Measurements from ENCODE around the gene HNRNPUL1.
A peak's percentile ranks its signal among the peaks of the same experiment; 100 is the strongest.

Gene HNRNPUL1

DNA sequence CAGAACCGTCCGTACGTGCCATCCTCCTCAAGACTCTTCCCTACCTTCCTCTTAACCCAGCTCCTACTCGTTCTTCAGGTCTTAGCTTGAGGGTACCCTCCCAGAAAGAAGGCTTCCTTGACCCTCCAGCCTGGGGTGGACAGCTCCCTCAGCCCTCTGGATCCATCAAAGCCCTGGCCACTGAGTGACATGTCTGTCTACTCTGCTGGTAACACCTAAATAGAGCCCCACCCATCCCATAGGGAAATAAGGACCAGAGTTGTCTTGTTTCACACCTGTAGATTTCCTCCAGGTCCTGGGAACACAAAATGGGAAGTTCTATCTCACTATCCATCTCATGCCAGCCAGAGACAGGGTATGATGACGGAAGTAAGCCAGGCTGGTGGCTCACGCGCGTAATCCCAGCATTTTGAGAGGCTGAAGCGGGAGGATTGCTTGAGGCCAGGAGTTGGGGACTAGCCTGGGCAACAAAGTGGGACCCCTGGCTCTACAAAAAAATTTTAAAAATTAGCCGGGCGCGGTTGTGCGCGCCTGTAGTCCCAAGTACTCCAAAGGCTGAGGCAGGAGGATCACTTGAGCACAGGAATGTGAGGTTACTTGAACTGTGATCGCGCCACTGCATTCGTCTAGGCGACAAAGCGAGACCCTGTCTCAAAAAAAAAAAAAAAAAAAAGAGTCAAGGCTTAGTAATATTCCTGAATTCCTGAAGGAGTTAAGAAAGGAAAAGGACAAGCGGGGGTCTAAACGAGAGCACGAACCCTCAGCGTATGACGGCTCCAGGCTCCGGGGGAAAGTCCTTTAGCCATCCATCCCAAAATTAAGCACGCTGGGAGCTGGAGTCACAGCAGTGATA, 45.2 kb downstream of the HNRNPUL1 start:
- DNase-seq, result no peak

DNA sequence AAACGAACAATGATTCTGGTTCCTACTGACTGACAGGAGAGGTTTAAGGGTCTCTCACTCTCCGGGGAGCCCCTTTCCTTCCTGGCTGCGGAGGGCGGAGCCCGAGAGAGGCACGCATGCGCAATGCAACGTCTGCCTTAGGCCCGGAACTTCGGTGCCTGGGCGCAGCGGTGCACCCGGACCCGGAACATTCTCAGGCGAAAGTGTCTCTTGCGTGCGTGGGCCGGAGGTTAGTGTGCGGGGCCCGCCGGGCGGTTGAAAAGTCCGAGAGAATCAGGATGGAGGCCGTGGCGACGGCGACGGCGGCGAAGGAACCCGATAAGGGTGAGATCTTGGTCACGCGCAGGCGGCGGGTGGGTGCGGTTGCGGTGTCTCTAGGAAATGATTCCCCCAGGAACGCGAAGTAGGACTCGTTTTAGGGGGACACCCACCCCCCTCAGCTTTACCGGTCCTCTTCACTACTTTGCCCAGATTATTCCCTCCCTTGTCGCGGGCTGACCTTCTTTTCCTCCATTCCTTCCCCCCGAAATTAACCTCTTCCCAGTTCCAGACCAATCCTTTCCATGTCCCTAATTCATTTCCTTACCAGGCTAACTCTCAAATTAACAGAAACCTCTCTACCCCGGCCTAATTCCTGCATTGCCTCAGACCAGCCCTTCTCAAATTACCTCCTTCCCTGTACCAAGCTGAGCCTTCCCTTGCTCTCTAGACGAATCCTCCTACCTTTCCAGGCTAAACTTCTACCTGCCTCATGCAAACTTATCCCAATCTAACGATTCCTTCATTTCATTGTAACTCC, 46.1 kb downstream of the HNRNPUL1 start, which contains the start of gene CCDC97:
CCDC97 (plus strand) TSS at position 140 of the 799 bp plus-strand sequence; CDS start at position 279, 139 bp downstream.
- DNase-seq, result peak; percentile 86

DNA sequence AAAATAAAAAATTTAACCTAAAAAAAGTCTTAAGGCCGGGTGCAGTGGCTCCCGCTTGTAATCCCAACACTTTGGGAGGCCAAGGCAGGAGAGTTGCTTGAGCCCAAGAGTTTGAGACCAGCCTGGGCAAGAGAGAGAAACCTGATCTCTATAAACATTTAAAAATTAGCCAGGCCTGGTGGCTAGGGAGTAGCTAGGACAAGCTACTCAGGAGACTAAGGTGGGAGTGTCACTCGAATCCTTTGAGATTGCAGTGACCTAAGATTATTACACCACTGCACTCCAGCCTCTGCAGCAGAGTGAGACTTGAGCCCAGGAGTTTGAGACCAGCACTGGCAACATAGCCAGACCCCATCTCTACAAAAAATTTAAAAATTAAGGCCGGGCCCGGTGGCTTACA, 46.9 kb downstream of the HNRNPUL1 start:
- DNase-seq, result no peak

DNA sequence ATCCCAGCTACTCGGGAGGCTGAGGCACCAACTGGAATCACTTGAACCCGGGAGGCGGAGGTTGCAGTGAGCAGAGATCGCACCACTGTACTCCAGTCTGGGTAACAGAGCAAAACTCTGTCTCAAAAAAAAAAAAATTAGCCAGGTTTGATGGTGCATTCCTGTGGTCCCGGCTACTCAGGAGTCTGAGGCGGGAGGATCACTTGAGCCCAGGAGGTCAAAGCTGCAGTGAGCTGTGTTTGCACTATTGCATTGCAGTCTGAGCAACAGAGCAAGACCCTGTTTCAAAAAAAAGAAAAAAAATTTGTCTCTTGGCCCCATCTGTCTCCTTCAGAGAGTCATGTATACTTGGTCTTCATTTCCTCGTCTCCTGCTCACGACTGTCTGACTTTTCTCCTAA, 47.4 kb downstream of the HNRNPUL1 start:
- no peak for DNase-seq

DNA sequence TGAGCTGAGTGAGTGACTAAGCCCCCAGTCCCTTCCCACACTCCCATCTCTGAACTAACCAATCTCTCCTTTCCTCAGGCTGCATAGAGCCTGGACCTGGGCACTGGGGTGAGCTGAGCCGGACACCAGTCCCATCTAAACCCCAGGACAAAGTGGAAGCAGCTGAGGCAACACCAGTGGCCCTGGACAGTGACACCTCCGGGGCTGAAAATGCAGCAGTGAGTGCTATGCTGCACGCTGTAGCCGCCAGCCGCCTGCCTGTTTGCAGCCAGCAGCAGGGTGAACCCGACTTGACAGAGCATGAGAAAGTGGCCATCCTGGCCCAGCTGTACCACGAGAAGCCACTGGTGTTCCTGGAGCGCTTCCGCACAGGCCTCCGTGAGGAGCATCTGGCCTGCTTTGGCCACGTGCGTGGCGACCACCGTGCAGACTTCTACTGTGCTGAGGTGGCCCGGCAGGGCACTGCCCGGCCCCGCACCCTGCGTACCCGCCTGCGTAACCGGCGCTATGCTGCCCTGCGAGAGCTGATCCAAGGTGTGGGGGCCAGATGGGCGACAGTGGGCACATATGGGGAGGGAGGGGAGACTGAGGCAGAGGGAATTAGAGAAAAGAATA, 52.2 kb downstream of the HNRNPUL1 start:
- no peak for DNase-seq

DNA sequence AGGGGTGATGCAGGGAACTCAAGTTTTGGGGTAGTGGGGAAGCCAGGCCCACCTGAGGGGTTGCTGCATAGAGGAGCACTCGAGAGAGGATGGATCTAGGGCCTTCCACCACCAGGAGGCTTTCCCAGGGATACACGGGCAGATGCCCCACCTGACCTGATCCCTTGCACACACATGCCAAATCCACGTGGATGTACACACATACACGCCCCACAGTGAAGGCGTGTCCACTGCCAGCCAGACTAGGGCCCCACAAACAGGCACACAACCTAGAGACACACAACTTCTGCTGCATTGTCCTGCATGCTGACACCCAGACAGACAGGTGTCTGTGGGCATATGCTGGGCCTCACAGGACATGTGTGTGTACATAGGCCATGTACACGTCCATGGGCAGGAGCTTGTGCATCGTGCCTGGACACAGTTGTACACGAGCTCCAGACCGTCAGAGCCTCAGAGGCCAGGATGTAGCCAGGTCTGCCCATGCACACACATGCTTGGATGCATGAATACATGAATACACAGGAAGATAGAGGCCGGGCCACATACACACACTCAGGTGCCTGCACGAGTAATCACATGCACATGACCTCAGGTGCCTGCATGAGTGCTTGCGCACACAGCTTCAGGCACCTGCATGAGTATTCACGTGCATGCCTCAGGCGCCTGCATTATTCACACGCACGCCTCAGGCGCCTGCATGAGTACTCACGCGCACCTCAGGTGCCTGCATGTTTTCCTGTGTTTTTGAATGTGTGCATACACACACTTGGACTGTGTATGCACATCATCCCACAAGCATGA, 54.7 kb downstream of the HNRNPUL1 start:
- DNase-seq, result no peak

DNA sequence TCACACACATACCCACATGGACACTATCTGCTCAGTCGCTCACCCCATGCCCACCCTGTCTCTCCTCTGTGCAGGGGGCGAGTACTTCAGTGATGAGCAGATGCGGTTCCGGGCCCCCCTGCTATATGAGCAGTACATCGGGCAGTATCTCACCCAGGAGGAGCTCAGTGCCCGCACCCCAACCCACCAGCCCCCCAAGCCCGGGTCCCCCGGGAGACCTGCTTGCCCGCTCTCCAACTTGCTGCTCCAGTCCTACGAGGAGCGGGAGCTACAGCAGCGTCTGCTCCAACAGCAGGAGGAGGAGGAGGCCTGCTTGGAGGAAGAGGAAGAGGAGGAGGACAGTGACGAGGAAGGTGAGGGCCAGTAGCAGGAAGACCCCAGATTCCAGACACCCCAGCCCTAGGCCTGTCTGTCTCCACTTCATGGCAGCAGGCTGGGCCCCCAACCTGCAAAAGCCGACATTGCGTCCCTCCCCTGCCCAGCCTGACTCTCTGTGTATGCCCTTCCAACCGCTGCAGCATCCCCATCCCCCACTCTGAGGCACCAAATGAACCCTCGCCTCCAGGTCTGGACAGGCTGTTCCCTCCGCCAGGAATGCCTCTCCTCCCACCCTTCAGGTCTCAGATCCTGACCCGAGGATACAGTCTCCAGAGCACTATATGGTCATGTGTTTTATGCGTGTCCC, 55.5 kb downstream of the HNRNPUL1 start:
- no peak for DNase-seq

DNA sequence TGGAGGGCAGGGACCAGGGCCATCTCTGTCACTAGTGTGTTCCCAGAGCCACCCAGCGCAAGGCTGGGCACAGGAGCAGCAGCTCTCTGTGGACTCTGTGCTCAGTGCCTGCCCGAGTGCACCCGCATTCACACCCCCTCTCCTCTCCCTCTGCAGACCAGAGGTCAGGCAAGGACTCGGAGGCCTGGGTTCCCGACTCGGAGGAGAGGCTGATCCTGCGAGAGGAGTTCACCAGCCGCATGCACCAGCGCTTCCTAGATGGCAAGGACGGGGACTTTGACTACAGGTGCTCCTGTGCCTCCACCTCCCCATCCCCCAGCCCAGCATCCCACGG, 56.0 kb downstream of the HNRNPUL1 start:
- DNase-seq, result no peak

DNA sequence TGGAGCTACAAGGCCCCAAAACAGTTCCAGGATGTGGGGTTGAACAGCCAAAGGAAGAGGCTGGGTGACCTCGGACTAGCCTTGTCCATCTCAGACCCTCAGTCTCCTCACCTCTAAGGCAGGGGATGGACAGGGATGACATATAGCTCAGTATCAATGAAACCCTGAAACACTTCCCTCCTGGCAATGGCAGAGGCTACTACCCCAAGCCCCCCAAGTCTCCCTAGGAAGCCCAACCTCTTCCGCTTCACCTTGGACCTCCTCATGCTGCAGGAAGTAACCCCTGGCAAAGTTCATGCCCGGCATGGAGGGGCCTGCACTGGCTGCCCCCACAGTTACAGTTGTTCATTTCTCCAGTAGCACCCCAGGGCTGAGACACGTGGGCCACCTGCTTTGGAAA, 56.4 kb downstream of the HNRNPUL1 start:
- no peak for DNase-seq

DNA sequence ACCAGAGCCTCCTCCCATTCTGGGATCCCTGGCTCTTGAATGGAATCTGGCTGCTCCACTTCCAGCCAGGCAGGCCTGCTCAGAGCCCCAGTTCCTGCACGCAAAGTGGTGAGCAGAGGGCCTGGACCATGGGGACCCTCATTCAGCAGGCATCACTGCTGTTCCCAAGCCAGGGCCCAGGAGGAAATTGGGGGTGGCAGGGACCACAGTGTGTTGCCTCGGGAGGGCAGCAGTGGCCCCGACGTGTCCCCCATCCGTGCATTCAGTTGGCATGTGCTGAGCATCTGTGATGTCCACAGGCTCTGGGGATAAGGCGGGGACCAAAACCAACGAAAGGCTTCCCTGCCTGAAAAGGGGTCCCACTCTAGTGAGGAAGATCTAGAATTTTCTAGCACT, 57.0 kb downstream of the HNRNPUL1 start:
- no peak for DNase-seq

DNA sequence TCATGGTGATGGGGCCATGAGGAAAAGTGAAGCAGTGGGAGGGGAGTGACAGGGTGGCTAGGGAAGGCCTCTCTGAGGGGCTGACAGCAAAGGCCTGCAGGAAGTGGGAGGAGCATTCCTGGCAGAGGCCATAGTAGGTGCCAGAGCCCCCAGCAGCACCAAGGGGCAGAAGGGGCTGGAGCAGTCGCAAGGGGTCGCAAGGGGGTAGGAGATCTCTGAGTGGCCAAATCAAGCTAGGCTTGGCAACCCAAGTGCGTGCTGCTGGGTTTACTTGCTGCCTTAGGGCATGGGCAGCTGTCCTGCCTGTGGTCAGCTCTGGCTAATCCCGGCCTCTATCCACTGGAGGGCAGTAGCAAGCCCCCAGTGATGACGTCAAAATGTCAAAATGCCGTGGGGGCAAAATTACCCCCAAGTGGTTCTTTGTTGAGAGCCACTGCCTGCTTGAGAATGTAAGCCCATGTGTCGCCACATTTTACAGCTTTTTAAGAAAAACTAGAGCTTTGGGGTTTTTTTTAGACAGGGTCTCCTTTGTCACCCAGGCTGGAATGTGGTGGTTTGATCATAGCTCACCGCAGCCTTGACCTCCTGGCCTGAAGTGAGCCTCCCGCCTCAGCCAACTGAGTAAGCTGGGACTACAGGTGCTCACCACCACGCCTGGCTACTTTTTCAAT, 57.6 kb downstream of the HNRNPUL1 start:
- no peak for DNase-seq

DNA sequence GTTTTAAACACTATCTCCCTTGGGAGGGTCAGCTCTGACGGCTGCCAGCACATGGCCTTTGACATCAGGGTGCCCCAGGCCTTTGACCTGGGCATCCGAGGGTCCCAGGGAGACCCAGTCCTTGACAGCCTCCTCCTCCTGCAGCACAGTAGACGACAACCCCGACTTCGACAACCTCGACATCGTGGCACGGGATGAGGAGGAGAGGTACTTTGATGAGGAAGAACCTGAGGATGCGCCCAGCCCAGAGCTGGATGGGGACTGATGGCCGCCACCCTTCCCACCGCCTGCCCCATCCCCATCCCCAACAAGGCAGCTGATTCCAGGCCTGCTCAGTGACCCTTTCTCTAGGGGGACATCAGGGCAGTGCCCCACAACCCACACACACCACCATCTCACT, 58.3 kb downstream of the HNRNPUL1 start:
- no peak for DNase-seq

DNA sequence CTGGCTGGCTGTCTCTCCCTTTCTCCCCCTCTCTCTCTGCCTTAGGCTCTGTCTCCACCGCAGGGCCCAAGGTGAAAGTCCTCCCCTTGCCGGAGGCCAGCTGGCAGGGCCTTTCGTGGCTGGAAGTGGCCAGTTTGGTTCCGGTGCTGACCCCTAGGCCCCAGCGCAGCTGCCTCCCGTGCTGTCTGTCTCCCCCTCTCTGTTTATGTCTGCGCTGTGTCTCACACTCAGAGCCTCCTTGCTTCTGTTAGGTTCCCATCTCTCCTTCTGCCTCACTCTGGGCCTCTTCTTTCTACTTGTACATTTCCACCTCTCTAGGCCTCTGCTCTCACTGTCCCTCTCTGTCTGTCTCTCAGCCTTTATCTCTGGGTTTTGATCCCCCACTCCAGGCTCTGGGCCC, 58.9 kb downstream of the HNRNPUL1 start:
- no peak for DNase-seq

DNA sequence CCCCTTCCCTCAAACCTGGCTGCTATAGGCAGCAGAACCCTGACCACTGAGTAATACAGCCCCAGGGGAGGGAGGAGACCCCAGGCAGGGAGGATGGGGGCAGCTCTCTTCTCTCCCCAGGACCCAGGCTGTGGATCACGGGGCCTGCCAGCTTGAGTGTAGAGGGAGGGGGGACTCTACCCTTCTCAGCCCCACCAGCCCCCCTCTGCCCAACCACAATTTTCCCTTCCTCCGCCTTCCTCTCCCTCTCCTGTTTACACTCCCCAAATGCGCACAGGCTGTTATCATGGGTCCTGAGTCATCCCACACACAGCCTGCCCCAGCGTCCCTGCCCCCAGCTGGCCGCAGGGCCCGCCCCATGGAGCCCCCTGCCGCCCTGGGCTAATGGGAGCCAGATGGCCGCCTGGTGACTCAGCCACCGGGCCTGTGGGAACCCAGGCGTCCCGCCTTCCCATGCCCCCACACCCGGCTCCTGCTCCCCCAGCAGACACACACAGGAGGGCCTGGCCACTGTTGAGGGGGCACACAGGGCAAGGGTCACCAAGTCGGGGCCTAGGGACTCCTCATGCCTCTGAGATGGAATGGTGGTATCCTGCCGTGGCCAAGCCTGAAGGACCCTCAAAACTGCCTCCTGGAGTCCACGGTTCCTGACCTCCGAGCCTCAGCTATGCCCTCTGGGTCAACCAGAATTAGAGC, 59.4 kb downstream of the HNRNPUL1 start:
- no peak for DNase-seq

DNA sequence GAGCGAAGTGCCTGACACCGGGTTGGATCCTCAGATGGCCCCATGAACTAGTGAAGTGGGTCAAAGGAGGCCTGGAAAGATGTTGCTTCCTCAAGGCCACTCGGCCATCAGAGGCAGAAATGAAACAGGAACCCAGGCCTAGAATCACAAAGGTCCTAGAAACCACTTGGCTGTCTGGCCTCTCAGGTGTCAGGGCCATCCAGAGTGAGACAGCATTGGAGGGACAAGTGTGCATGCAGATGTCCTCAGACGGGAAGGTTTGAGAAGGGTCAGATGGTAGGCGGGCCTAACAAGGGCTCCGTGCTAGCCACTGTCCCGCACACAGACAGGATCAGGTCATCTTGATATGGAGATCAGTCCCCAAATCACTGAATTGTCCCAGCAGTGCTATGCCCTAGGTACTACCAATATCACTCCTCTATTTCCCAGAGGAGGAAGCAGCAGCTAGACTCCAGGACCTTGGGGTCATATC, 60.1 kb downstream of the HNRNPUL1 start:
- no peak for DNase-seq

DNA sequence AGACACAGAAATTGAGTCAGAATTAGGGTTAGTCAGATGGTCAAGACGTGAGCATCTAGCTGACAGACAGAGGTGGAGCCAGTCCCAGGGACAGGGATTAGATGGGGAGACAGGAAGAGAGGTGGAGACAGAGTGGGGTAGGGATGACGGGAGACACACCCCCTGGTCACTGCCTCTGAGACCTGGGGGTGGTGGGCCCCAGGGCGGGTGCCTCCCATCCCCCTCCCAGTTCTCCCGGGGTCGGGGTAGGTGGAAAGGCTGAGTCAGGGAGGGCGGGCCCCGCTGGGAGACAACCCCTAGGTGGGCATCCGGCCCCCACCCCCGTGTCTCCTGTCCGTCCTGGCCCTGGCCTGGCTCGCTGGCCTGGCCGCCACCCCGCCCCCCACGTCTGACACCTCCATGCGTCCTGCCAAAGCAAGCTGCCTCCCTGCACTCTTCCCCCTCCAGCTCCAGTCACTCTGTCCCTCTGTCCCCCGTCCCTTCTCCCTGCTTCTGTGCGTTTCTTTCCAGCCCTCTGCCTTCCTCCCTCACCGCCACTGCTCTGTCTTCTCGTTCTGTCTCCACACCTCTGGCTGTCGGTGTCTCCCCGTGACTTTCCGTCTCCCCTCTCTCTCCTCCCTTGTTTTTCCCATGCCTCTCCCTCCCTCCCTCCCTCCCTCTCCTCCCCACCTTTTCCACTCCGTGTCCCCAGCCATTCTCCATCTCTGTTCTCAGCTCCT, 60.9 kb downstream of the HNRNPUL1 start:
- no peak for DNase-seq

DNA sequence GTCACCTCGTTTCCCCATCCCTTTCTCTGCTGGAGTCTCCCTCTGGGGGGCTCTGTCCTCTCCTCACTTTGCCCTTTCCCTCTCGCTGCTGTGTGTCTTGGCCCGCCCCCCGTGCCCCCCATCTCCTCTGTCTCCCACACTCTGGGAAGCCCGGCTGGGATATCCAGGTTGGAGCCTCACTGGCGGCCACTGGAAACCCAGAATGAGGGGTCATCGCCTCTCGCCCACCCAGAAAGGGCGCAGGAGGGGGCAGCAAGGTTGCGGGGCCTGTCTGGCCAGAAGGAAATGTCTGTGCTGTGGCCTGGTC, 61.4 kb downstream of the HNRNPUL1 start:
- no peak for DNase-seq

DNA sequence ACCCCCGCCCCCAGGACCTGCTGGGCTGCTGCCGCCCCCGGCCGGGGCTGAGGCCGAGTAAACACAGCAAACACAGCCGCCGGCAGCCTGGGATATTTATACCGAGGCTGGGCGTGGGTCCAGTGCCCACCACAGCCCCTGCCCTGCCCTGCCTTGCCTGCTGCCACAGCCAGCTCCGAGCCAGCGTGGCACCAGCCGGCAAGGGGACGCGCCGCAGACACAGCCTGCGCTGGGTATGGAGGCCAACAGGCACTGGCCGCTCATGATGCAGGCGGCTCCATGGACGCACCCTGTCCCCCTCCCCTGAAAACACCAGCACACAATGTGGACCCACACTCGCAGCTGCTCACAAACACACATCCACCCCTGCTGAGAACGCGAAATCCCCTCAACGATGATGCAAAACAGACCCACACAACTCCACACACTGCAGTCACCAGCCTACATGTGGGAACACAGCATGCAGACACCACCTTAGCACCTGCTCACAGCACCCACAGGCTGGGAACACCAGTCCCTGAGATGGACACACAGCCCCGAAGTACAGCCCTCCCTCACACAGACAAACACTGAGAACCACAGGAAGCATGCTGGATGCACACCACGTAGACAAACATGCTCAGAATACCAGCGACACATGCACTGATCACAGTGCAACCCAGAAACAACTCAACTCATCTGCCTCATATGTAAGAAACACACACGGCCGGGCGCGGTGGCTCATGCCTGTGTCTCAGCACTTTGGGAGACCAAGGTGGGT, 62.0 kb downstream of the HNRNPUL1 start:
- DNase-seq, result no peak

DNA sequence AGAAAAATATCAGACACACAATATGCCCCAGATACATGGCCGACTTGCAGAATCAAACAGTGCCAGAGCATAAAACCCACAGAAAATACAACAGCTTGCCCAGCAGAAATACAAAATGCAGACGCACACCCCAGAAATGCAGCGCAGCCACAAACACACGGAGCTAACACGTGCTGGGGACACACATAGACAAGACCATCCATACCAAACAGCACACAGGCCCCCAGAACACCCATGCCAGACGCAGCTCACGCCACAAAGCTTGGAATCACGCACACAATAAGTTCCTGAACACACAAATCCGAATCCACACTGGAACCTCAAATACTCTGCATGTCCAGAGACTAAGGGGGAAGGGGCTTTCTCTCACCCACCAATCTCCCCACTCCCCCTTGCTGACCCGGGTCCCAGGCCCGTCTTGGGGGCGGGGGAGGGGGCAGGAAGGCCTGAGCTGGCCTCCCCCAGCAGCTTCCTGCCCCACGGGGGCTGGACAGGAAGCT, 63.0 kb downstream of the HNRNPUL1 start:
- no peak for DNase-seq
